IPS DF 4.7 (cell line): Measurements from ENCODE around the gene TPK1.
"Not testable (repeated sequence)": the region's sequence is repeated elsewhere in the genome, so short reads cannot be mapped to it uniquely, and the experiment has no call there.

ENCODE experiments used
- DNase-seq: peaks from one replicate; pipeline ENCODE4 v3.0.0-alpha.2; 2013; ENCODE audit warnings: low spot score; ENCODE audit errors: extremely low read depth

The TPK1 gene

DNA sequence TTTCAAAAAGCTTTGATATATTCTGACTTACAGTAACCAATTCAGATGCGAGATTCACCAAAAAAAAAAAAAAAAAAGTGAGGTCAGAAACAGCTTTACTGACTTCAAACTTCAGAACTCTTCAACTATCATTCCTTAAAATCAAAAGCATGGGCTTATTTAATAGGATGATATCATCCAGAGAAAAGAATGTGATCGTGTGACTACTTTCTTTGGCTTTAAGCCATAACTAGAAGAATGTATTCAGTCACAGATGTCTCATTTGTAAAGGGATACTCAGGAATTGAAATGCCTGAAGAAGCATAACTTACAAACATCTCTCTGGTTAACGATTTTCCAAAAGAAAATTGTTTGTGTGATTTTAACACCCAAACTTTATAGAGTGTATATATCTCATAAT is 11.5 kb downstream of the TPK1 start:
- DNase-seq: no peak

- DNase-seq: no peak
Observed at GRCh38 chr7:144822223-144822622, 13.6 kb downstream of the TPK1 start.

- no peak for DNase-seq
Observed at GRCh38 chr7:144821067-144821466, 14.8 kb downstream of the TPK1 start.

GRCh38 chr7:144820552-144820951 is 15.3 kb downstream of the TPK1 start:
- no peak for DNase-seq

DNA sequence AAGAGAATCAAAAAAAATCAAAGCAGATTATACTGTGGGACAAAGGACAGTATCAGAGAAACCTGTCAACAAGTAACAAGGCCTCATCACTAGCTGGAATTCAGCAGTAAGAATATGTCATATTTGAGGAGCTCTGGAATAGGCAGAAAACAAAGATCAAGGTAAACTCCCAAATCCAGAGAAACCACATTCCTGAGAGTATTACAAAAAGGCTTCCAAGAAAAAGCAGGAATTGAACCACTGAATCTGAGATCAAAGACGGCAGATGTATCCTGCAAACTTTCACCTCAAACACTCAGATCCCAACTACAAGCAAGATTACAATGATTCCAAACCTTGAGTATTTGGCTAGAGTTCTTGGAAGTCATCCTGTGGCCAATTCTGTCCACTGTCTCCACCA is 16.3 kb downstream of the TPK1 start:
- DNase-seq: no peak

DNA sequence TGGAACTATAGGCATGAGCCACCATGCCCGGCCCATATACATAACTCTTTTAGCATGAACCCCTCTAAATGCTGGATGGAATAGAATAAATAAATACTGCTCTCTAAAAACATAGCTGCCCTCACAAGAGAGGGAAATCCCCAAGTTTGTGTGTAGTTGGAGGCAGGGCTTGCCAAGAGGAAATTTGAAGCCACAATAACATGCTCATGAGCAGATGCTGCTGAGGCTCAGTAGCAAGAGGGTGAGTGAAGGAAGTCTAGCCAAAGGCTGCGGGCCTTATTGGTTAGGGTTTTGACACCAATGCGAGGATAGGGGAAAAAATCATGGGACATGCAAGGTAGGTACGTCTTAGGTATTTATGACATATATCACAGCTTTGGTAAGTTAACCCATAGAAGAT is 17.3 kb downstream of the TPK1 start:
- no peak for DNase-seq

DNA sequence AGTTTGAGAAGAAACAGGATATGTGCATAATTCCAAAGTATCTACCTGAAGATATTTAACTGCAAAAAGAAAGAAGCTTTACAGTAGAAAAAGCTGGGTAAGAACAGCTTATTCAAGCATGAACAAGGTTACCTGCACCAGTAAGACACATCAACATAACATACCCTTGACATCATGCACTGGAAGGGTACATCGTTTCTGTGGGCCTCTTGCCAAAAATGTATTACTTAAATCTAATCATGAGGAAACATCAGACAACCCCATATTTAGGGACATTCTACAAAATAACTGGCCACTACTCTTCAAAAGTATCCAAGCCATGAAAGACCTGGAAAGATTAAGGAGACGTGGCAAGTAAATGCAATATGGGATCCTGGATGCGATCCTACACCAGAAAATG is 18.9 kb downstream of the TPK1 start:
- no peak for DNase-seq

GRCh38 chr7:144814299-144814698 is 21.6 kb downstream of the TPK1 start:
- DNase-seq: no peak

DNA sequence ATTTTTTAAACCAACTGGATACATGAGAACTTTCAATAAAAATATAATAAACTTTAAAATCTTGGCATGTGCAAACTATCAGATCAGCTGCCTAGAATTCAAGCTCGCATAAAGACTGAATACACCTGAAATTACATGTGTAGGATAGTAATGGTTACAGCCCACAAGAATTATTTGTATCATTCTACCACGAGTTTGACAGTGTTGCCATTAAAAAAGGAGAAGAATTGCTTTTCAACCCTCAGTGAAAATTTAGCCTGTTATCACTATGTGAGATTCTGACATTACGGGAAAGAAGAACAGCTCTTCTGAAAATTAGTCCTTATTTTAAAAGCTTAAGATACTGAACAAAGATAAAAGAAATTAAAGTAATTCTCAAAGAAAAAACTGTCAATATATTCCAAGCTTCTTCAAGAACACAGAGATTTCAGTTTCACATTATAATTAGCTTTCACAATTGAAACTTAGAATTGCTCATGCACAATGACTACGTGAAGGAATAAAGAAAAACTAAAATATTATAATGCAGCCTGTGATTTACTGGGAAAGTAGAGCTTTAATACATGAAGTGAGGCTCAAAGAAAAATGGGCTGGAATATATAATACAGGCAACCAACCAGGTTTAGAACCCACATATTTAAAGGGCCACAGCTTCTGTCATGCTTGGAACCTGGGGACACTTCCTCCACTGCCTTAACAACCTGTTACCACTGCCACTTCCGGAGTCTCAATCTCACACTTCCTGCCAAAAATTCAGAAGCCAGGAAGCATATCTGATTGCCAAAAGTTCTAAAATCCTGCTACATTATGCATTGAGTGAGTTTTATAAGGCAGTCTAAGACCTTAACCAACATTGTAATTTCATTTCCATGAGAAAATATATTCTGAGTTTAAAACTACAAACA is 23.2 kb downstream of the TPK1 start:
- DNase-seq: no peak

DNA sequence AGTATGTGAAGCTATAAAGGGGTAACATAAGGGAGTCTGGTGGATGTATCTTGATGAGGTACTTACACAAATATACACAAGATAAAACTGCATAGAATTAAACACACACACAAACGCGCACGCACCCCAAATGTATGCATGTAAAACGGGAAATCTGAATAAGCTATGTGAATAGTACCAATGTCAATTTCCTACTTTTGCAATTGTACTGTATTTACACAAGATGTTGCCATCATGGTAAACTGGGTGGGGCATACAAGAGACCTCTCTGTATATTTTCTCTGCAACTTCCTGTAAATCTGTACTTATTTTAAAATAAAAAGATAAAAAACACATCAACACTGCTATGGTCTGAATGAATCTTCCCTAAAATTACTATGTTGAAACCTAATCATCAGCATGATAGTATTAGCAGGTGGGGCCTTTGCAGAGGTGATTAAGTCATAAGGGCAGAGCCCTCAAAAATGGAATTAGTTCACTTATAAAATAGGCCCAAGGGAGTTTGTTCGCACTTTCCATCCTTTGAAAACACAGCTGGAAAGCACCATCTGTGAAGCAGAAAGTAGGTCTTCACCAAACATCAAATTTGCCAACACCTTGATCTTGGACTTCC is 30.1 kb downstream of the TPK1 start:
- no peak for DNase-seq

DNA sequence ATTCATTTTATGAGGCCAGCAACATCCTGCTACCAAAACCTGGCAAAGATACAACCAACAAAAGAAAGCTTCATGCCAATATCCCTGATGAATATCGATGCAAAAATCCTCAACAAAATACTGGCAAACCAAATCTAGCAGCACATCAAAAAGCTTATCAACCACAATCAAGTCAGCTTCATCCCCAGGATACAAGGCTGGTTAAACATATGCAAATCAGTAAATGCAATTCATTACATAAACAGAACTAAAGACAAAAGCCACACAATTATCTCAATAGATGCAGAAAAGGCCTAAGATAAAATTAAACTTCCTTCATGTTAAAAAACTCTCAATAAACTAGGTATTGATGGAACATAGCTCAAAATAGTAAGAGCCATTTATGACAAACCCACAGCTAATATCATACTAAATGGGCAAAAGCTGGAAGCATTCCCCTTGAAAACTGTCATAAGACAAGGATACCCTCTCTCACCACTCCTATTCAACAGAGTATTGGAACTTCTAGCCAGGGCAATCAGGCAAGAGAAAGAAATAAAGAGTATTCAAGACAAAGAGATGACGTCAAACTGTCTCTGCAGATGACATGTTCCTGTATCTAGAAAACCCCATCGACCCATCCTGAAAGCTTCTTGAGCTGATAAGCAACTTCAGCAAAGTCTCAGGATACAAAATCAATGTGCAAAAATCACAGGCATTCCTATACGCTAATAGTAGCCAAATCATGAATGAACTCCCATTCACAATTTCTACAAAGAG is 35.0 kb downstream of the TPK1 start:
- not testable (repeated sequence) for DNase-seq

GRCh38 chr7:144796919-144797318 is 38.9 kb downstream of the TPK1 start:
- no peak for DNase-seq

- DNase-seq: no peak
Observed at GRCh38 chr7:144792050-144792449, 43.8 kb downstream of the TPK1 start.

DNA sequence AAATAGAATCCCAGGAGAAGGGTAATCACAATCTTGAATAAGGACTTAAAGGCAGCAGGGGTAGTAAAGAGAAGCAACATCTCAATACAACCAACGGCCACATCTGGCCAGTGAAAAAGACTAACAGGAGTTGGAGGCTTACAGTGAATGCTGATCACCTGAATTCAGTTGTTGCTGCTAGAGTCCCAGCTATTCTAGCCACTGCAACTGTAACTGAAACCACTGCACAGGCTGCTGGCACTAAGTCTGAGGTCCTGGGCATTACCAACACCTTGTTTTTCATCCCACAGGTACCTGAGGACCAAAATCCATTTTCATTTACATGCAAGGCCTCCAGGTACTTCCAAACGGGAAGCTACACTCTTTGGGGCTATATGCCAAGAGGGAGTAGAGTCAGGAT is 44.4 kb downstream of the TPK1 start:
- no peak for DNase-seq

DNA sequence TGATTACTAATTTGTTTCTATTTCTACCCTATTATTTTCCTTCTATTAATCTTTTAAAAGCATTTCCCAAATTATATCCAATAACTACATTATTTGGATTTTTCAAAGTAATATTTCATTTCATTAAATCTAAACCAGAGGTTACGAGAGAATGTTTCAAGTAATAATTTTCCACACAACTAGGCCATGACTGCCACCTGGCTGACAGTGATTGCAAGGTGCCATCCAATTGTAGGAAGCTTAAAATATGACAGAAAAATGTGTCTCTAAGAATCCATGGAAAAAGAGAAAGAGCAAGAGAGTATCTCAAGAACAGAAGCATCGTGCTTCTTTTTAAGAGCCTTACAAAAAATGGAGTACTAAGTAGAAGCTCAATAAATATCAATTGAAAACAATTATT is 48.7 kb downstream of the TPK1 start:
- no peak for DNase-seq

DNA sequence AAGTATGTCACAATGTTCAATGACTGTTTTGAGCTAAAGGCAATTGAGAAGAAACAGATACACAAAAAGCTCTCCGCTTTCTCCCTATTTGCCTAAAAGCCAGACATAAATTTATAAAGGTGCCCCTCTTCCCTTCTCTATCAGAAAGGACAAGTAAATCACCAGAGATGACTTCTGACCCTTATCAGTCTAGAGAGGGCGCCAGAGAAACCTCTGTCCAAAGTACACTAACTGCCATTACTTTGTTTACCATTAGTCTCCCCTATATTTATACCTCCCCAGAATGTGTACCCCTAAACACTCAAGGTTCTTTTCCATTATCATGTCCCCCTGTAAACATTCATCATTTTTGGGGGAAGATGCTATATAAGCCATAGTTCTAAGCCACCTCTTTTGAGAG is 49.3 kb downstream of the TPK1 start:
- DNase-seq: no peak

DNA sequence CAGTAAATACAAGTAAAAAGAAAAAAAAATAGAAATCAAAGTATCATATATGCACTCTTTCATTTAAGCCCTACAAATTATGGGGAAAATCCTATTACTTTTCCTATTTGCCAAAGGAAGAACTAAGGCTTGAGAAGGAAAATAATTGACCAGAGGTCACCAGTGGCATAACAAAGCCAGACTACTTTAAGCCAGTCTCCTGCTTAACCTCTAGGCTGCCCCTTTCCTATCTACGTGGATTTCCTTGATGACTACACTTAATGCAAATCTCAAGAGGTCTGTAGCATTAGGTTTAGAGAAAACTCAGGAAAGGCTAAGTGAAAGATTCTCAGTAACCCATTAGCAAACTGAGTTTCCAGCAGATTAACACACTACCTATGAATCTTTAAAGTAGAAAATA is 49.8 kb downstream of the TPK1 start:
- DNase-seq: no peak

- no peak for DNase-seq
Observed at GRCh38 chr7:144785521-144785920, 50.3 kb downstream of the TPK1 start.

GRCh38 chr7:144784943-144785342 is 50.9 kb downstream of the TPK1 start:
- DNase-seq: no peak

DNA sequence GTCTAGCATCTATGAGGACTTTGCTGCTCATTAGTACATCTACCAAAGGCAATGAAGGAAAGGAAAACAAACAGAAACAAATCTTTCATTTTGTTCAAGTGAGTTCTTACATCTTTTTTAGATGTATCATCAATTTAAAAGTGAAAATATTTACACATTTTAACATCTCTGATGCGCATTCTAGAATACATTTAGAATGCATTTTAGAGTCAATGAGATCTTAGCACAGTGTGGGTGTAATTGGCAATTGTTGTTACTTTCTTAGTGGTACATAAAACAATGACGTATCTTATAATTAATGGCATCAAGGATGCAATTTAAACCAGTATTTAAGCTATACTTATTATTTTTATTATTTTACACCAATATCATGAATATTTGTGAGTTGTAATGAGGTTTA is 51.4 kb downstream of the TPK1 start:
- DNase-seq: no peak

- DNase-seq: no peak
Observed at GRCh38 chr7:144782883-144783282, 53.0 kb downstream of the TPK1 start.

- no peak for DNase-seq
Observed at GRCh38 chr7:144780071-144780608, 55.7 kb downstream of the TPK1 start.
